NCI-H1105 treated with DMSO at 0.1 percent for 48 hours (cell line): ENCODE results near the gene SETD2.

Experiments used
- DNase-seq: peaks from one replicate; lab custom pipeline; 2025; lab: John Stamatoyannopoulos, UW

The SETD2 gene

DNA sequence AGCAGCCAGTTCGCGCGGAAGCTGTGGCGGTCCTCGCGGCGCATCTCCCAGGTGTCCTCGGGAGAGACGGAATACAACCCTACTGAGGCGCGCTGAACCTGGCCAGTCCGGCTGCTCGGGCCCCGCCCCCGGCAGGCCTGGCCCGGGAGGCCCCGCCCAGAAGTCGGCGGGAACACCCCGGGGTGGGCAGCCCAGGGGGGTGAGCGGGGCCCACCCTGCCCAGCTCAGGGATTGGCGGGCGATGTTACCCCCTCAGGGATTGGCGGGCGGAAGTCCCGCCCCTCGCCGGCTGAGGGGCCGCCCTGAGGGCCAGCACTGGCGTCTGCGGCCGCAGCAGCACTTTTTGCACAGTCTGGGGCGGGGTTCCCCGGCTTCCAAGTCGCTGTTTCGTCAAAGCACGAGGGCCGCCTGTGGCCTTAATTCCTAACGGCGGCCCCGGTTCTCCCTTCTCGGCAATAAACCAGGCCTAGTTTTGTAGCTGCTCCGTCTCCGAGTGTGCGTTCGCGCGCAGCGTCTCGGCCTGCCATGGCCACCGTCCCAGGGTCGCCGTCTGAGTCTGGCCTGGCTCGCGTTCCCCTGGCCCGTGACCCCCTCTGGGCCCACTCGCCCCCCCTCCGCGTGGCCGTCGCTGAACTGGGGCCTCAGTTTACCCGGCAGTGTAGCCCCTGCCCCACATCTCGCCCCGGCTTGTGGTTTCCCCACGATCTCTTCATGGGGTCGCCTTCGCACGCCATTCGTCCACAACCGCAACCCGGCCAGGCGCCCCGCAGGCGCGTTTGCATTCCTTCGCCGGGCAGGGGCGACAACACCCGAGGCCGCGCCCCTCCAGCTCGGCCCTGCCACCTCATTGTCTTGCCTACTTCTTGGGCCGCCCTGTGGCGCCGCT lies 154.4 kb downstream of the SETD2 start:
- DNase-seq = peak; percentile 83

DNA sequence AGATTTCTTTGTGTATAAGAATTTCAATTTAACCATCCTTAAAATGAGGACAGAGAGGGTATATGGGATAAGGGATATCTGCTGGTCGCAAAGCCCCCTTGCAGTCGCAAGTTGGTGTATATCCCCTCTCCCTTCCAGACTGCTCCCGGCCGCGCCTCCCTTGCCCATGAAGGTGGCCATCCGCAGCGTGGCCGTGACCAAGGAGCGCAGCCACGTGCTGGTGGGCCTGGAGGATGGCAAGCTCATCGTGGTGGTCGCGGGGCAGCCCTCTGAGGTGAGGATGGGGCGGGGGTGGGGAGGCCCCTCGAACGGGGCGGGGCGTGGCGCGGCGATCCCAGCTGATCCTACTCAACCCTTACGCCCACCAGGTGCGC lies 155.1 kb downstream of the SETD2 start:
- DNase-seq = no peak

DNA sequence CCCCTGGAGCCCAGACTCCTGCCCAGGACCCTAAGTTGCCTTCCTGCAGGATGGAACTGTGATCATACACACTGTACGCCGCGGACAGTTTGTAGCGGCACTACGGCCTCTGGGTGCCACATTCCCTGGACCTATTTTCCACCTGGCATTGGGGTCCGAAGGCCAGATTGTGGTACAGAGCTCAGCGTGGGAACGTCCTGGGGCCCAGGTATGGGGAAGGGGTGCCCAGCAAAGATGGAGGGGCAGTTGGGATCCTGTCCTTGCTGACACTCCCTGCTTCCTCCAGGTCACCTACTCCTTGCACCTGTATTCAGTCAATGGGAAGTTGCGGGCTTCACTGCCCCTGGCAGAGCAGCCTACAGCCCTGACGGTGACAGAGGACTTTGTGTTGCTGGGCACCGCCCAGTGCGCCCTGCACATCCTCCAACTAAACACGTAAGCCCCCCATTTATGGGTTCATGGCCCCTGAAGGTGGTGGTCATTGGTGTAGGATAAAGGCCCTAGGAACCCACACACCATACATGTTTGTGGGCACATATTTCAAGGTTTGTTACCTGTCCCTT lies 155.6 kb downstream of the SETD2 start:
- no peak for DNase-seq

DNA sequence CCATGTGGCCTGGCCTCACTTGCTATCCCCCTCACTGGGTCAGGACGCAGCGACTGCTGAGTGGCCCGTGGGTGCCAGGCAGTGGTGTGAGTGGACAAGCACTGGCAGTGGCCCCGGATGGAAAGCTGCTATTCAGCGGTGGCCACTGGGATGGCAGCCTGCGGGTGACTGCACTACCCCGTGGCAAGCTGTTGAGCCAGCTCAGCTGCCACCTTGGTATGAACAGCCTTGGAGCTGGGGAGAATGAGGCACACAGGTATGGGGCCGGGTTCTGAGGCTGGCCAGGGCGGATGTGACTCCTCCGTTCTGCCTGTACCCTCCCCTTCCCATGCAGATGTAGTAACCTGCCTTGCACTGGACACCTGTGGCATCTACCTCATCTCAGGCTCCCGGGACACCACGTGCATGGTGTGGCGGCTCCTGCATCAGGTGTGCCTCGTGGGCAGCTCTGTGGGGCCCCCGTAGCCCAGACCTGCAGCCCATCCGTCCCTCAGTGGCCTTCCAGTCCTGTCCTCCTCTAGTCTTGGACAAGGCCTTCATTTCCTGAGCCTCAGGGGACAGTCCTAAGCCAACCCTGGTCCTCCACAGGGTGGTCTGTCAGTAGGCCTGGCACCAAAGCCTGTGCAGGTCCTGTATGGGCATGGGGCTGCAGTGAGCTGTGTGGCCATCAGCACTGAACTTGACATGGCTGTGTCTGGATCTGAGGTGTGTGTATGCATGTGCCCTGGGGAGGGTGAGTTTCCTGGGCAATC lies 156.3 kb downstream of the SETD2 start:
- DNase-seq = no peak

DNA sequence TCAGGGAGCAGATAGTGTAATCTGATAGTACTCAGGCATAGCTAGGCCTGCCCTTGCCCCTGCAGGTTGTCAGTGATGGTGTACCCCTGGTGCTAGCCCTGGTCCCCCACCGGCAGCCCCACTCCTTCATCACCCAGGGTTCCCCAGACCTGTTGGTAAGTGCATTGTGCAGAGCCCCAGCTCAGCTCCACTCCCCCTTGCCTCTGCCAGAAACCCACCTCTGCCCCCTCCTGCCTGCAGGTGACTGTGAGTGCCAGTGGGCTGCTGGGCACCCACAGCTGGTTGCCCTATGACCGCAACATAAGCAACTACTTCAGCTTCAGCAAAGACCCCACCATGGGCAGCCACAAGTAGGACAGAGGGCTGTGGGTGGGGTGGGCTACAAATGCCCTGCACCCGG lies 156.9 kb downstream of the SETD2 start:
- no peak for DNase-seq

DNA sequence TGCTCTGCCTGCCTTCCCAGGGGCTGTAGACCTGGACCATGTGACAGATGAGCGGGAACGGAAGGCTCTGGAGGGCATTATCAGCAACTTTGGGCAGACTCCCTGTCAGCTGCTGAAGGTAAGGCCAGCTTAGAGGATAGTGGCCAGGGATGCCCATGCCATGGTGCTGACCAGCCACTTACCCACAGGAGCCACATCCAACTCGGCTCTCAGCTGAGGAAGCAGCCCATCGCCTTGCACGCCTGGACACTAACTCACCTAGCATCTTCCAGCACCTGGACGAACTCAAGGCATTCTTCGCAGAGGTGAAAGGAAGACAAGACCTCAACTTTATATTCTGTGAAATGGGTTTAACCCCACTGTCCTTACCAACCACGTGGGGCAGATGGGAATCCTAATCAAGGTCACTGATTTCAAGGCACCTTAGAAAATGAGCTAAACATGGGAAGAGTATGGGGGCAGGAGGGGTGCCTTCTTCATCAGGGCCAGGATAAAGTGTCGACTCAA lies 157.7 kb downstream of the SETD2 start:
- no peak for DNase-seq

DNA sequence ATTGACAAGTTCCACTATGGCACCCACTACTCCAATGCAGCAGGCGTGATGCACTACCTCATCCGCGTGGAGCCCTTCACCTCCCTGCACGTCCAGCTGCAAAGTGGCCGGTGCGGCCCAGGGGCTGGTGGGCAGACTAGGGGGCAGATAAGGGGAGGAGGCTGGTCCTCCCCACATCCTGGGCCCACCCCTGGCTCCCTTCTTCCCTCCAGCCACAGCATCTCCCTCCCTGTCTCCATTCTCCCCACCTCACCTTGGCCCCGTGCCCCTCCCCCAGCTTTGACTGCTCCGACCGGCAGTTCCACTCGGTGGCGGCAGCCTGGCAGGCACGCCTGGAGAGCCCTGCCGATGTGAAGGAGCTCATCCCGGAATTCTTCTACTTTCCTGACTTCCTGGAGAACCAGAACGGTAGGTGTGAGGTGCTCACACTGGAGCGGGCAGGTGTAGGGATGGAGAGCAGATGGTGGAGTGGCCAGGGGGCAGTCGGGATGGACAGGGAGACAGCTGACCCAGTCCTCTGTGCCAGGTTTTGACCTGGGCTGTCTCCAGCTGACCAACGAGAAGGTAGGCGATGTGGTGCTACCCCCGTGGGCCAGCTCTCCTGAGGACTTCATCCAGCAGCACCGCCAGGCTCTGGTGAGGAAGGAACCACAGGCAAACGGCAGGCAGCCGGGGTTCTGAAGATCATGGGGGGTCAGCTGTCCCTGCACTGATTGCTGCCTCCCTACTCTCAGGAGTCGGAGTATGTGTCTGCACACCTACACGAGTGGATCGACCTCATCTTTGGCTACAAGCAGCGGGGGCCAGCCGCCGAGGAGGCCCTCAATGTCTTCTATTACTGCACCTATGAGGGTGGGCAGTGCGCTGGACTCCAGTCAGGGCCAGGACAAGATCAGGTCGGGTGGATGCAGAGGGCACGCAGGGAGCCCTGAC lies 158.4 kb downstream of the SETD2 start:
- no peak for DNase-seq

DNA sequence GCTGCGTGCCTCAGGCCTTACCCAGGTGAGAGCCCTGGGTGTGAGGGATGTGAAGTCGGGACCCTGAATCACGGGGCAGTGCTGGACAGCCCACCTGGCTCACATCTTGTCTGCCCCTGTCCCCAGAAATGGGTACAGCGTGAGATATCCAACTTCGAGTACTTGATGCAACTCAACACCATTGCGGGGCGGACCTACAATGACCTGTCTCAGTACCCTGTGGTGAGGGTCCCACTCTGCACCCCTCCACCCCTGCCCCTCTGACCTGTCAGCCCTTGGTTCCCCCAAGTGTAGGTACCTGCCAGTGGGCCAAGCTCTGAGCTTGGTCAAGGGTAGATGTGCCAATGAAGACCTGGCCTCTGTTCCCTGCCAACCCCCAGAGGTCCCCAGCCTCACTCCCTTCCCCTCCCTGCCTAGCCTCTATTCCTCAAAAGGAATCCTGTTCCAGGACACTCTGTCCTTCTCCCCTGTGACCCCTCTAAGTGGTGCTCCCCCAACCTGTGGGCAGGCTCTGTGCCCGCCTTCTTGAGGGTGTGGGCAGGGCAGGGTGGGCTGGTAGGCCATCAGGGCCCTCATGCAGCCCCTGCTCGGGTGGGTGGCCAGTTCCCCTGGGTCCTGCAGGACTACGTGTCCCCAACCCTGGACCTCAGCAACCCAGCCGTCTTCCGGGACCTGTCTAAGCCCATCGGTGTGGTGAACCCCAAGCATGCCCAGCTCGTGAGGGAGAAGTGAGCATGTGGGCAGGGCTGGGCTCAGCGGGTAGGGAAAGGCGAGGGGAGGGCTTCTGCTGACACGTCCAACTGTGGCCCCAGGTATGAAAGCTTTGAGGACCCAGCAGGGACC lies 159.3 kb downstream of the SETD2 start:
- no peak for DNase-seq

DNA sequence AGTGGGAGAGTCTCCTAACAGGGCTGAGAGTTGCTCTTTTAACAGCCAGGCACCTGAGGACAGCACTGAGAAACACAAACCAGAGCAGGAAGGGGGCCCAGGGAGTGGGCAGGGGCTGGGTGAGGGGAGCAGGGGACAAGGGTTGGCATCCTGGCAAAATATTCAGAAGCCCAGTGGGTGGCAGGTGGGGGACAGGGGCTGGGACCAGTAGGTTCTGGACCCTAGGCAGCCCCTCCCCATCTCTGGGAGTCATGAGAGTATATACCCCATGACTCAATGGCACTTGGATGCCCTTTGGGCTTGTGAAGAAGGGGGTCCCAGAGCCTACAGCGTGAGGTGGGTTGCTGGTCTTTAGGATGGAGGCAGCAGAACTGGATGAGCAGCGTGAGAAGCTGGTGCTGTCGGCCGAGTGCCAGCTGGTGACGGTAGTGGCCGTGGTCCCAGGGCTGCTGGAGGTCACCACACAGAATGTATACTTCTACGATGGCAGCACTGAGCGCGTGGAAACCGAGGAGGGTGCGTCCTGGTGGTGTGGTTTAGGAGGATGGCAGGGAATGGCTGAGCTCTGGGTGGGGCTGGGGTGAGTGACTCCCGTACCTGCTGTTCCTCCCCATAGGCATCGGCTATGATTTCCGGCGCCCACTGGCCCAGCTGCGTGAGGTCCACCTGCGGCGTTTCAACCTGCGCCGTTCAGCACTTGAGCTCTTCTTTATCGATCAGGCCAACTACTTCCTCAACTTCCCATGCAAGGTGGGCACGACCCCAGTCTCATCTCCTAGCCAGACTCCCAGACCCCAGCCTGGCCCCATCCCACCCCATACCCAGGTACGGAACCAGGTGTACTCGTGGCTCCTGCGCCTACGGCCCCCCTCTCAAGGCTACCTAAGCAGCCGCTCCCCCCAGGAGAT lies 160.2 kb downstream of the SETD2 start:
- no peak for DNase-seq

DNA sequence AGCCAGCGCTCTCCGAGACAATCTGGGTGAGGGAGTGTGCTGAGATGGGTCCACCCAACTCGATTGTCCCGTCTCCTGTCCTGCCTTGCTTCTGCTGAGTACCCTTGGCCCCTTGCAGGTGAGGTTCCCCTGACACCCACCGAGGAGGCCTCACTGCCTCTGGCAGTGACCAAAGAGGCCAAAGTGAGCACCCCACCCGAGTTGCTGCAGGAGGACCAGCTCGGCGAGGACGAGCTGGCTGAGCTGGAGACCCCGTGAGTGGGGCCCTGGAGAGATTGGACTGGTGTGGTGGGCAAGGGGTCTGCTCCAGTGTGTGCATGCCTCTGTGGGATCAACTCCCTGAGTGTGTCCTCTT lies 160.9 kb downstream of the SETD2 start:
- no peak for DNase-seq

DNA sequence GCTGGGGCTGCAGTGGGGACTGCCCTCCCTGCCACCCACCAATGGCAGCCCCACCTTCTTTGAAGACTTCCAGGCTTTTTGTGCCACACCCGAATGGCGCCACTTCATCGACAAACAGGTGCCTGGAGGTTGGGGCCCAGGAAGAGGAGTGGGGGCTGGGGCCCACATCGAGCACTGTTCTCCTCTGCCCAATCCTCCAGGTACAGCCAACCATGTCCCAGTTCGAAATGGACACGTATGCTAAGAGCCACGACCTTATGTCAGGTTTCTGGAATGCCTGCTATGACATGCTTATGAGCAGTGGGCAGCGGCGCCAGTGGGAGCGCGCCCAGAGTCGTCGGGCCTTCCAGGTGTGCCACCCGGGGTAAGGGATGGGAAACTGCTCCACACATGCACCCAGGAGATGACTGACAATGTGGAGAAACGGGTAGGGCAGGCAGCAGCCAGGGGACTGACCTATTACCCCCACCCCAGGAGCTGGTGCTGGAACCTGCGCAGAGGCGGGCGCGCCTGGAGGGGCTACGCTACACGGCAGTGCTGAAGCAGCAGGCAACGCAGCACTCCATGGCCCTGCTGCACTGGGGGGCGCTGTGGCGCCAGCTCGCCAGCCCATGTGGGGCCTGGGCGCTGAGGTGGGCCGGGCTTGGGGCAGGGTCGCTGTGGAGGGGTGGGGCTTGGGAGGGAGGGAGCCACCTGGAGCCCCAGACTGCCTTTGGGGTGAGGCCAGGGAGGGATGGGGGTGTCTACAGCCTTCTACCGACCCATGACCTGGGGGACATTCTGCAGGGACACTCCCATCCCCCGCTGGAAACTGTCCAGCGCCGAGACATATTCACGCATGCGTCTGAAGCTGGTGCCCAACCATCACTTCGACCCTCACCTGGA lies 161.5 kb downstream of the SETD2 start:
- DNase-seq = no peak

DNA sequence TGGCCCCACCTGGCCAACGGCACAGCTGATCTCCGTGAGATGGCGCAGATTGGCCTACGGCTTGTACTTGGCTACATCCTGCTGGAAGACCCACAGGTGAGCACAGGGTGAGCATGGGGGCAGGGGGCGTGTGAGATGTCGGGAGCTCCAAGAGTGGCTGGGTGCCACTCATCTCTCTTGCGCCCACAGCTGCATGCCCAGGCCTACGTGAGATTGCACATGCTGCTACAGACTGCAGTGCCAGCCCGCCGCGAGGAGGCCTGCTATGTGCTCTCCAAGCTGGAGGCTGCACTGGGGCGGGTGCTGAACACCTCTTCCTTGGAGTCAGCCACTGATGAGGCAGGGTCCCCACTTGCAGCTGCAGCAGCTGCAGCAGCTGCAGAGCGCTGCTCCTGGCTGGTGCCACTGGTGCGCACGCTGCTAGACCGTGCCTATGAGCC lies 162.2 kb downstream of the SETD2 start:
- no peak for DNase-seq

DNA sequence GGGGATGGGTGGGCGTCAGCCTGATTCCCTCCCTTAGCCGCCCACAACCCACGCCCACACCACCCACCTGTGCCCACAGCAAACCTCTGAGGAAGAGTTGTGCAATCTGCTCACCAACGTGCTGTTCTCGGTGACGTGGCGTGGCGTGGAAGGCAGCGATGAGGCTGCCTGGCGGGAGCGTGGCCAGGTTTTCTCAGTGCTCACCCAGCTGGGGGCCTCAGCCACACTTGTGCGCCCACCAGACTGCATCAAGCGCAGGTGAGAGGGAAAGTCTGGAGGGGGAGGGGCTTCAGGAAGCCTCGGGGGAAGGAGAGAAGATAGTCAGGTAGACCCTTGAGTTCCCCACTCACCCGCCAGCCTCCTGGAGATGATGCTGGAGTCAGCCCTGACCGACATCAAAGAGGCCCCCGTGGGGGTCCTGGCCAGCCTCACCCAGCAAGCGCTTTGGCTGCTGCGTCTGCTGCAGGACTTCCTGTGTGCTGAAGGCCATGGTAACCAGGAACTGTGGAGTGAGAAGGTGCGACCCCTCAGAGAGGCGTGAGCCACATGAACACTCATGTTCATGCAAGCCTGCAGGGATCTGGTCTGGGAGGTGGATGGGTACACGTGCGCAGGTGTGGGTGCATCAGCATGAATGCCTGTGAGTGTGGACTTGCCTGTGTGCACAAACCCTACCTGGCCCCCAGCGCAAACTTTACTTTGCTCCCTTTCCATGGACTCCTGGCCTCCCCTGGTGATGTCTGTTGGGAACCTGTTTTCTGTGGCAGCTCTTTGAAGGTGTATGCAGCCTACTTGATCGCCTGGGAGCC lies 162.8 kb downstream of the SETD2 start:
- DNase-seq = no peak

DNA sequence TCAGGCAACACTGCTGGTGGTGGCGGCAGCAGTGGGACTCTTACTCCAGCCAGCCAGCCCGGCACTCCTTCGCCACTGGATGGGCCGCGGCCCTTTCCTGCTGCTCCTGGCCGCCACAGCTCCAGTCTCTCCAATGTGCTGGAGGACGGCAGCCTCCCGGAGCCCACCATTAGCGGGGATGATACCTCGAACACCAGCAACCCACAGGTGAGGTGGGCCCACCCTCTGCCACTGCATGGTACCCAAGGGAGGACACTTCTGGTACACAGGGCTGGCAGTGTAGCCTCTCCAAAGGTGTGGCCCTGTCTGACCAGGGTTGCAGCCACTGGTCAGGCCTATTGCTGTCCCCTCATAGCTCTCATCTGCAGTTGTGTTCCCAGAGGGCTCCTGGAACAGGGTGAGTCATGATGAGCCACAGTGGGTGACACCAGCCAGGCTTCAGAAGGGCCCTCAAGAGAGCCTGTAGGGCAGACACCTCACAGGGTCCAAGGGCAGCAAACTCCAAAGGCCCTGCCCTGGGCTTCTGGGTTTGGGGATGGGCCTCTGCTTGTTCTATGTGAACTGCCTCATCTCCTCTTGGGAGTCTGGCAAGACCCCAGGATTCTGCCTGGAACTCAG lies 163.6 kb downstream of the SETD2 start:
- no peak for DNase-seq

DNA sequence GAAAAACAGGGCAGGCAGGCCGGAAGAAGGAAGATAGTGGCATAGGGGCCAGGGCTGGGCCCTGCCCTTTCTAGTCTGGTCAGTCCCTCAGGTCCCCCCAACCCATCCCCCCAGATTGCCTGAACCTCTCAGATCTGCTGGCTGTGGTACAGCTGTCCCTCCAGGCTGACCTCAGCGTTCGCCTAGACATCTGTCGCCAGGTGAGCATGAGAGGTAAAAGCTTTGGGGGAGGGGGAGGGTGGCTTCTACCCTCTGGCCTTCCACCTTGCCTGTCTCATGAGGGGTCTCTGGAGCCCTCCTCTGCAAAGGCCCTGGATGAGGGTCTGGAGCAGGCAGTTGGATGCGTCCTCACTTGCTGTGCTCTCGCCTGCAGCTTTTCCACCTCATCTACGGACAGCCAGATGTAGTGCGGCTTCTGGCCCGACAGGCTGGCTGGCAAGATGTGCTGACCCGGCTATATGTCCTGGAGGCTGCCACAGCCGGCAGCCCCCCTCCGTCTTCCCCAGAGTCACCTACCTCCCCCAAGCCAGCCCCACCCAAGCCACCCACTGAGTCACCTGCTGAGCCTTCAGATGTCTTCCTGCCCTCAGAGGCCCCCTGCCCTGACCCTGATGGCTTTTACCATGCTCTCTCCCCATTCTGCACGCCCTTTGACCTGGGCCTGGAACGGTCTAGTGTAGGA lies 164.3 kb downstream of the SETD2 start:
- DNase-seq = no peak

DNA sequence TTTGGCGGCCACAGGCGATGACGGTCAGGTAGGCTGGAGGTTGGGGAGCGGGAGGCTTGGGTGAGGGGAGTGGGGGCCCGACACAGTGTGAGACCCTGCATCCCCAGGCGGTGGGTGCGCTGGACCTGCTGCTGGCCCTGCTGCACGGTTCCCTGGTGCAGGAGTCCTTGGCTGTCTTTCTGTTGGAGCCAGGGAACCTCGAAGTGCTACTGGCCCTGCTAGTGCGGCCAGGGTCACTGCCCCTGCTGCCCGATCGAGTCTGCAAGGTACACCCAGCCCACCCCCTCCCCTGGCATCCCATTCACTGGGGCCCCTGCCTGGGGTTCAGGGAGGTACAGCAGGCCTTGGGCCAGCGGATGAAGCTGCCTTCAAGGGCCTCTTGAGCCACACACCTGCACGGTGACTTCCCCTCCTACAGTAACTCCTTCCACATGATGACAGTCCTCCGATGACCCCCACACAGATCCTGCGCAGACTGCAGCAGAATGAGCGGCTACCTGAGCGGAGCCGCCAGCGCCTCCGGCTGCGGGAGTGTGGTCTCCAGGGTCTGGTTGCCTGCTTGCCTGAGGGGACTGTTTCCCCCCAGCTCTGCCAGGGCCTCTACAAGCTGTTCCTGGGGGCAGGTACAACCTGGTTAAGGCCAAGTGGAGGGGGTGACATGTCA lies 164.9 kb downstream of the SETD2 start:
- no peak for DNase-seq
